H9 (cell line): Measurements from ENCODE around the gene OTOL1. TPM values are rescaled to one million over a fixed set of nuclear protein-coding genes. Genes with fewer than 3 reads are reported as not detected.

Experiments
- DNase-seq: peaks from one replicate; pipeline ENCODE4 v3.0.0-alpha.2; 2017
- H2AFZ ChIP-seq: one replicate; pipeline ENCODE4 v1.6.1; 2013; ENCODE audit warnings: mild to moderate bottlenecking, low read length, control low read depth, moderate library complexity
- H2AK5ac ChIP-seq: 2 replicates; pipeline ENCODE4 v1.6.1; 2013; ENCODE audit warnings: low read length, control low read depth, mixed read lengths; ENCODE audit not compliant: insufficient read length
- H2BK120ac ChIP-seq: one replicate; pipeline ENCODE4 v1.6.1; 2013; ENCODE audit warnings: low read depth, mild to moderate bottlenecking, low read length, control low read depth, inconsistent platforms; ENCODE audit not compliant: poor library complexity, severe bottlenecking
- H2BK12ac ChIP-seq: 2 replicates; pipeline ENCODE4 v1.6.1; 2013; ENCODE audit warnings: low read length, control low read depth, mixed read lengths, low read depth; ENCODE audit not compliant: insufficient read length
- H2BK15ac ChIP-seq: 2 replicates; pipeline ENCODE4 v1.6.1; 2013; ENCODE audit warnings: low read depth, low read length, control low read depth
- H2BK20ac ChIP-seq: one replicate; pipeline ENCODE4 v1.6.1; 2013; ENCODE audit warnings: low read depth, mild to moderate bottlenecking, low read length, control low read depth, inconsistent platforms; ENCODE audit not compliant: poor library complexity, severe bottlenecking
- H2BK5ac ChIP-seq: 2 replicates; pipeline ENCODE4 v1.6.1; 2013; ENCODE audit warnings: low read length, control low read depth, mixed read lengths; ENCODE audit not compliant: insufficient read length
- H3K14ac ChIP-seq: 2 replicates; pipeline ENCODE4 v1.6.1; 2013; ENCODE audit warnings: low read length, control low read depth; ENCODE audit not compliant: insufficient read depth
- H3K18ac ChIP-seq: 2 replicates; pipeline ENCODE4 v1.6.1; 2013; ENCODE audit warnings: low read depth, mild to moderate bottlenecking, mixed read lengths, low read length, control low read depth; ENCODE audit not compliant: insufficient read length
- H3K23ac ChIP-seq: 2 replicates; pipeline ENCODE4 v1.6.1; 2013; ENCODE audit warnings: low read length, control low read depth, mixed read lengths, low read depth; ENCODE audit not compliant: insufficient read length
- H3K23me2 ChIP-seq: 2 replicates; pipeline ENCODE4 v1.6.1; 2013; ENCODE audit warnings: low read depth, mild to moderate bottlenecking, mixed read lengths, low read length, control low read depth; ENCODE audit not compliant: insufficient read length, poor library complexity, severe bottlenecking
- H3K27ac ChIP-seq: 2 replicates; pipeline ENCODE4 v1.5.1; 2013; ENCODE audit warnings: low read length, control low read depth, mixed read lengths, low read depth; ENCODE audit not compliant: insufficient read length
- H3K27me3 ChIP-seq: 2 replicates; pipeline ENCODE4 v1.6.1; 2013; ENCODE audit warnings: low read length, control low read depth, inconsistent platforms; ENCODE audit not compliant: insufficient read depth
- H3K4ac ChIP-seq: 2 replicates; pipeline ENCODE4 v1.6.1; 2013; ENCODE audit warnings: low read depth, mild to moderate bottlenecking, control low read depth, inconsistent platforms, low read length, moderate library complexity
- H3K4me1 ChIP-seq: 2 replicates; pipeline ENCODE4 v1.6.1; 2013; ENCODE audit warnings: low read length, control low read depth, inconsistent platforms; ENCODE audit not compliant: insufficient read depth
- H3K4me2 ChIP-seq: 2 replicates; pipeline ENCODE4 v1.6.1; 2013; ENCODE audit warnings: low read length, control low read depth, mixed read lengths; ENCODE audit not compliant: insufficient read length, insufficient read depth
- H3K56ac ChIP-seq: 2 replicates; pipeline ENCODE4 v1.6.1; 2013; ENCODE audit warnings: low read depth, mild to moderate bottlenecking, mixed read lengths, low read length, control low read depth; ENCODE audit not compliant: insufficient read length
- H3K79me1 ChIP-seq: 2 replicates; pipeline ENCODE4 v1.6.1; 2013; ENCODE audit warnings: low read depth, mild to moderate bottlenecking, moderate library complexity, low read length, control low read depth, inconsistent platforms; ENCODE audit not compliant: insufficient read depth, poor library complexity, severe bottlenecking
- H3K79me2 ChIP-seq: 2 replicates; pipeline ENCODE4 v1.6.1; 2013; ENCODE audit warnings: low read length, control low read depth, inconsistent platforms; ENCODE audit not compliant: insufficient read depth
- H3K9ac ChIP-seq: 2 replicates; pipeline ENCODE4 v1.6.1; 2013; ENCODE audit warnings: low read length, control low read depth, mixed read lengths; ENCODE audit not compliant: insufficient read length; ENCODE audit errors: extremely low read depth
- H3K9me3 ChIP-seq: one replicate; pipeline ENCODE4 v1.6.1; 2013; ENCODE audit warnings: low read depth, low read length, inconsistent platforms; ENCODE audit not compliant: control insufficient read depth
- H3T11ph ChIP-seq: one replicate; pipeline ENCODE4 v1.6.1; 2013; ENCODE audit warnings: mild to moderate bottlenecking, low read length, control low read depth, inconsistent platforms
- H4K20me1 ChIP-seq: one replicate; pipeline ENCODE4 v1.6.1; 2013; ENCODE audit not compliant: control insufficient read depth, insufficient read length, insufficient read depth
- H4K5ac ChIP-seq: 2 replicates; pipeline ENCODE4 v1.6.1; 2013; ENCODE audit warnings: low read depth, mild to moderate bottlenecking, mixed read lengths, low read length, control low read depth; ENCODE audit not compliant: insufficient read length
- H4K8ac ChIP-seq: replicated peaks from 2 replicates; pipeline ENCODE4 v1.6.1; 2013; ENCODE audit warnings: low read length, control low read depth, mixed read lengths, low read depth; ENCODE audit not compliant: insufficient read length
- H4K91ac ChIP-seq: 2 replicates; pipeline ENCODE4 v1.6.1; 2013; ENCODE audit warnings: low read depth, mild to moderate bottlenecking, moderate library complexity, mixed read lengths, low read length, control low read depth; ENCODE audit not compliant: insufficient read length
- H3K27ac Mint-ChIP-seq, 3 experiments: 2 replicates in 2 of 3; 3 replicates in 1 of 3; pipeline ENCODE4 v1.8.0; 2020 to 2021; ENCODE audit warnings: mixed read lengths in 3 of 3, mild to moderate bottlenecking in 1 of 3, moderate library complexity in 1 of 3
- H3K27me3 Mint-ChIP-seq: 2 replicates; pipeline ENCODE4 v1.8.0; 2021; ENCODE audit warnings: low read depth, mild to moderate bottlenecking, moderate library complexity, mixed read lengths
- H3K36me3 Mint-ChIP-seq, 3 experiments: 2 replicates in 2 of 3; 3 replicates in 1 of 3; pipeline ENCODE4 v1.8.0; 2020 to 2021; ENCODE audit warnings: low read depth in 3 of 3, mixed read lengths in 3 of 3; ENCODE audit not compliant: insufficient read depth in 1 of 3
- H3K4me1 Mint-ChIP-seq, 2 experiments: 2 replicates each; pipeline ENCODE4 v1.8.0; 2020; ENCODE audit warnings: mixed read lengths in 2 of 2
- H3K4me3 Mint-ChIP-seq, 2 experiments: 2 replicates in 1 of 2; 3 replicates in 1 of 2; pipeline ENCODE4 v1.8.0; 2020 to 2021; ENCODE audit warnings: mild to moderate bottlenecking in 2 of 2, mixed read lengths in 2 of 2, moderate library complexity in 1 of 2
- H3K9me3 Mint-ChIP-seq, 2 experiments: 2 replicates in 1 of 2; 3 replicates in 1 of 2; pipeline ENCODE4 v1.8.0; 2020; ENCODE audit warnings: mild to moderate bottlenecking in 2 of 2, mixed read lengths in 2 of 2, moderate library complexity in 1 of 2
- CTCF ChIP-seq: fragments of 200-600 bp; sonication (generic); conservative IDR thresholded peaks from 3 replicates; pipeline ENCODE4 v1.8.0; 2021; ENCODE audit warnings: antibody characterized with exemption, mild to moderate bottlenecking
- WGBS: extraction: QIAGEN DNeasy Blood & Tissue Kit; methylation state at CpG from one replicate; pipeline ENCODE4 v1.1.7; 2013; ENCODE audit warnings: missing lambda C conversion rate, low lambda C conversion rate, mixed read lengths; ENCODE audit not compliant: insufficient read length; ENCODE audit errors: extremely low coverage; 5-methylcytosine and 5-hydroxymethylcytosine counted together
- total RNA-seq: library from RNA; stranded (reverse); gene quantifications from 2 replicates; pipeline ENCODE4 v1.2.1, GENCODE V29; 2021

Gene OTOL1
- total RNA-seq, 1 experiment from 2014 or later = not detected

DNA sequence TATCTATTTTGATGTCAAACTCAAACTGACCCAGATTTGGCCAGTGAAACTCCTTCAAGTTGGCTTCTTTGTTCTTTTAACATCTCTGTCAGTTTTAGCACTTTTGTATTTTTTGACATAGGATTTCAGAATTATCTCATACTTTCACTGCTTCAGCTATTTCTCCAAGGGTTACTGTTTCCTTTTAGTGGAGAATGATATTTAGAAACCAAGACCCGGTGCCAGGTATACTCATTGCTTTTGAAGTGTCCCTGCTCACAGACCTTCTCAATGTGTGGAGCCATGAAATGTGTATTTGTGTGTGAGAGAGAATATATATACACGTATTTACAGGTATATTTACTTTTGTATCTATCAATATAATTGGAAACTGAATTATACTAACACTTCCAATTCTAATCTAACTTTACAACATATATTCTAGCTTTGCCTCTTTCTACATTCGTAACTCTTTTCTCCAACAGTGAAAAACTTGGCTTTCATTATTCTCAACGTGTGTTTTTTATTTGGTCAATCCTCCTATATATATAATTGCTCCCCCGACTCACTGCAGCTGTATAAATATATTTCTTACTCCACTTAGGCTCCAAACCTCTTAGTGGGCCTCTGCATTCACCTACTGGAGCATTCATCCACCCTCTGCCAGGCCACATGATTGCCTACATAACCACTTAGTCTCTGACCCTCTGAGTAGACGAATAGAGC lies 54.0 kb downstream of the OTOL1 start:
- Histone ChIP-seq H3K9me3 (no peaks in the 10 kb centered on the region), H4K5ac (no peak overlapping the region)

More for the DNA sequence above, 54.0 kb downstream of the OTOL1 start:
- Mint-ChIP-seq H3K27me3 (no peaks in the 10 kb centered on the region), H3K4me1 (peaks cover 2 to 14% of the 10 kb centered on the region in 2 experiments; a peak in 2 of 4 replicates), H3K4me3 (no peak overlapping the region), H3K36me3 (no peaks in the 10 kb centered on the region; a peak in 1 of 7 replicates), H3K9me3 (no peaks in the 10 kb centered on the region; a peak in 2 of 5 replicates), H3K27ac (no peak overlapping the region)
- H3K27me3 ChIP-seq = no peaks in the 10 kb centered on the region
- H3K27ac ChIP-seq = no peak overlapping the region
- H2BK20ac ChIP-seq = no peak overlapping the region
- H2AK5ac ChIP-seq = no peak overlapping the region
- no peak for TF ChIP-seq CTCF
- no peak overlapping the region for H2BK12ac ChIP-seq
- H3K79me1 ChIP-seq = no peaks in the 10 kb centered on the region
- H2BK15ac ChIP-seq = no peak overlapping the region
- H3K79me2 ChIP-seq = no peaks in the 10 kb centered on the region
- no peak overlapping the region for H3K23ac ChIP-seq
- no peak overlapping the region for H3T11ph ChIP-seq
- no peak overlapping the region for H3K9ac ChIP-seq
- no peak overlapping the region for H3K4ac ChIP-seq
- H2BK5ac ChIP-seq = no peak overlapping the region
- no CpG with 5 or more reads among the region's 6 CpGs for whole genome bisulfite sequencing
- no peak overlapping the region for H3K4me2 ChIP-seq
- DNase-seq = no peak
- H3K23me2 ChIP-seq = no peaks in the 10 kb centered on the region
- no peaks in the 10 kb centered on the region; the same call in 1 of the 2 replicates for H3K4me1 ChIP-seq
- H2BK120ac ChIP-seq = no peak overlapping the region
- no peak overlapping the region for H4K91ac ChIP-seq
- H3K56ac ChIP-seq = no peak overlapping the region
- no peak overlapping the region for H2AFZ ChIP-seq
- H3K14ac ChIP-seq = no peak overlapping the region
- H3K18ac ChIP-seq = no peak overlapping the region
- no peaks in the 10 kb centered on the region for H4K20me1 ChIP-seq
- H4K8ac ChIP-seq = no peak overlapping the region
